ENCODE measurements around the gene KIF7.
A peak's percentile ranks its signal among the peaks of the same experiment; 100 is the strongest.
"Not testable (repeated sequence)": the region's sequence is repeated elsewhere in the genome, so short reads cannot be mapped to it uniquely, and the experiment has no call there.

The KIF7 gene, protein sequence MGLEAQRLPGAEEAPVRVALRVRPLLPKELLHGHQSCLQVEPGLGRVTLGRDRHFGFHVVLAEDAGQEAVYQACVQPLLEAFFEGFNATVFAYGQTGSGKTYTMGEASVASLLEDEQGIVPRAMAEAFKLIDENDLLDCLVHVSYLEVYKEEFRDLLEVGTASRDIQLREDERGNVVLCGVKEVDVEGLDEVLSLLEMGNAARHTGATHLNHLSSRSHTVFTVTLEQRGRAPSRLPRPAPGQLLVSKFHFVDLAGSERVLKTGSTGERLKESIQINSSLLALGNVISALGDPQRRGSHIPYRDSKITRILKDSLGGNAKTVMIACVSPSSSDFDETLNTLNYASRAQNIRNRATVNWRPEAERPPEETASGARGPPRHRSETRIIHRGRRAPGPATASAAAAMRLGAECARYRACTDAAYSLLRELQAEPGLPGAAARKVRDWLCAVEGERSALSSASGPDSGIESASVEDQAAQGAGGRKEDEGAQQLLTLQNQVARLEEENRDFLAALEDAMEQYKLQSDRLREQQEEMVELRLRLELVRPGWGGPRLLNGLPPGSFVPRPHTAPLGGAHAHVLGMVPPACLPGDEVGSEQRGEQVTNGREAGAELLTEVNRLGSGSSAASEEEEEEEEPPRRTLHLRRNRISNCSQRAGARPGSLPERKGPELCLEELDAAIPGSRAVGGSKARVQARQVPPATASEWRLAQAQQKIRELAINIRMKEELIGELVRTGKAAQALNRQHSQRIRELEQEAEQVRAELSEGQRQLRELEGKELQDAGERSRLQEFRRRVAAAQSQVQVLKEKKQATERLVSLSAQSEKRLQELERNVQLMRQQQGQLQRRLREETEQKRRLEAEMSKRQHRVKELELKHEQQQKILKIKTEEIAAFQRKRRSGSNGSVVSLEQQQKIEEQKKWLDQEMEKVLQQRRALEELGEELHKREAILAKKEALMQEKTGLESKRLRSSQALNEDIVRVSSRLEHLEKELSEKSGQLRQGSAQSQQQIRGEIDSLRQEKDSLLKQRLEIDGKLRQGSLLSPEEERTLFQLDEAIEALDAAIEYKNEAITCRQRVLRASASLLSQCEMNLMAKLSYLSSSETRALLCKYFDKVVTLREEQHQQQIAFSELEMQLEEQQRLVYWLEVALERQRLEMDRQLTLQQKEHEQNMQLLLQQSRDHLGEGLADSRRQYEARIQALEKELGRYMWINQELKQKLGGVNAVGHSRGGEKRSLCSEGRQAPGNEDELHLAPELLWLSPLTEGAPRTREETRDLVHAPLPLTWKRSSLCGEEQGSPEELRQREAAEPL (N-terminal part only)

DNA sequence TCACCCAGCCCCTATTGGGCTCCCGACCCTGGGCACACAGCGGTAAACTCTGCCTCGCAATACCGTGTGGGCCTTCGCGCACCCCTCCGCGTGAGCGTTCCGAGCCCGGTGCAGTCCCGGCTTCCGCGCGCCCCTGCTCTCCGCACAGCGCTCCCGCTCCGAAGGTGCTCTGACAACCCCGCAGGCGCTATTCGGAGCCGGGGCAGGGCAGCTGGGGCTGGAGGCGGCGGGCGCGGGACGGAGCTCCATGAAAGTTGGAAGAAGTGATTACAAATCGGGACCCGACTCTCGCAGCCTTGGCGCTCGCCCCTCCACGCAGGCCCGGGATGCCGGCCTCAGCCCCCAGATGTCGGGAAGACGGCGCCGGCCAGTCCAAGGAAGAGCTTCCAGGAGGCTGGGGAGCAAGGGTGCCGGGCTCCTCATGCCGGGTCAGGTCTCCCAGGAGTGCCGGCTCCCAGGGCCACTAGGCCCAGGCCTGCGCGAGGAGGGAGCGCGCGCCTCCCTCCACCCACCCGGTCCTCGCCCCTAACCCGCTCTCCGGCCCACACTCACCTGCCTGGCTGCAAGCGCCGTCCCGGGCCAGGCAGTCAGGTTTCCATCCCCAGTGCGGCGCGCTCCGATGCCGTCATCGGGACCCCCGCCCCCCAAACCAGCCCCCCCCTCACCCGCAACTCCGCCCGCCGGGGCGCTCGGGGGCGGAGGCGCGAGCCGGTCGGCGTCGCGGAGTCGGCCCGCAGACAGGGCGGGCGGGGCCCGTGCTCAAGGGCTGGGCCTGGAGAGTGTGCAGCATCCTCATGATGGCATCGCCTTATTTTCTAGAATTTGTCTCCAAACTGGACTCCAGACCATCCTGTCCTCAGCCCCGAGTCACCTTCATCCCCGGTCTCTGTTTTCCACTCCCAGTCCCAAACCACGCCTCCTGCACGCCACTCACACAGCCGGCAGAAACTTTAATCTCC lies at the start of gene KIF7:
KIF7 (minus strand) TSS at position 621 of the 959 bp plus-strand sequence. CDS start 2,537 bp downstream, outside the sequence.
- DNase-seq (ENCODE audit: extremely low spot score, insufficient read length, low read depth), result no peak
- no peak for FAIRE-seq

DNA sequence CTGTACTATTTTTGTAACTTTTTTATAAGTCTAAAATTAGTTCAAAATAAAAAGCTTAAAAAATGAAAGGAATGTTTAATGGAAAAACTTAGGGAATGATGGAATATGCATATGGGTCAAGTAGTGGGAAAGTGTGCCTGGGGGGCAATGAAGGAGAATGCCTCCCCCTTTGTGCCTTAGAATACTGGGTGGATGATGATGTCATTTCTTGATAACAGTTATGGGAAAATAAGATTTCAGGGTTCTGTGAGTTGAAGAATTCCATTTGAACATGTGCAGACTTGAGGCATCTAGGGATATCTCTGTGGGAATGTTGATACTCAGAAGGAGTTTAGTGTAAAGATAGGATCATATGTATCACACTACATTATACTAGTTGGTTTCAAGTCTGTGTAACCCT lies 49.1 kb upstream of the KIF7 start:
- no peak for FAIRE-seq

DNA sequence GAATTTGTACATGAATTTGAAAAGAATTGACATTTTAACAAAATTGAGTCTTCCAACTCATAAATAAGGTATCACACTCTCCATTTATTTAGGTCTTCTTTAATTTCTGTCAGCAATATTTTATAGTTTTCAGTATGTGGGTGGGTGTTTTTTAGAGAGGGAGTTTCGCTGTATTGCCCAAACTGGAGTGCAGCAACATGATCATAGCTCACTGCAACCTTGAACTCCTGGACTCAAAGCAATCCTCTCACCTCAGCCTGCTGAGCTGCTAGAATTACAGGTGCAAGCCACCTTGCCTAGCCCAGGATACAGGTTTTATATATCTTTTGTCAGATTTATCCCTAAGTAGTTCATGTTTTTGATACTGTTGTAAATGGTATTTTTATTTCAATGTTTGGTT lies 39.9 kb upstream of the KIF7 start:
- DNase-seq (ENCODE audit: extremely low spot score, insufficient read length, low read depth) (no peak), FAIRE-seq (no peak)

More for the DNA sequence above, 49.1 kb upstream of the KIF7 start:
- DNase-seq (ENCODE audit: extremely low spot score, insufficient read length, low read depth), result no peak

DNA sequence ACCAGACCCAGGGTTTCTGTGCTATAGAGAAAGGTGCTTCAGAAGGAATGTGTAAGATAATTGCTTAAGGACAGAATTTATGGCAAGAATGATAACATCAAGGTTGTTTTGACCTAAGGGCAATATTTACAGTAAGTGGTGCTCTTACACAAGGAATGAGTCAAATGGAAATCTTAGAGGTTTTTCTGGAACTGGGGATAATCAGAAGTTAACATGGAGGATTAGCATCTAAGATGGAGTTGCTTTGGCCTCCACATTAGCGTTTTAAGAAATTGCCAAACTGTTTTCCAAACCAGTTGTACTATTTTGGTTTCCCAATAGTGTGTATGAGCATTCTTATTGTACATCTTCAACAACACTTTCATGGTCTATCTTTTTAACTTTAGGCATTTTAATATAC lies 38.4 kb upstream of the KIF7 start:
- FAIRE-seq (no peak), DNase-seq (ENCODE audit: extremely low spot score, insufficient read length, low read depth) (no peak)

- DNase-seq (ENCODE audit: extremely low spot score, insufficient read length, low read depth) (no peak), FAIRE-seq (no peak)
These were observed 37.8 kb upstream of the KIF7 start for GRCh38 chr15:89693091-89693490.

DNA sequence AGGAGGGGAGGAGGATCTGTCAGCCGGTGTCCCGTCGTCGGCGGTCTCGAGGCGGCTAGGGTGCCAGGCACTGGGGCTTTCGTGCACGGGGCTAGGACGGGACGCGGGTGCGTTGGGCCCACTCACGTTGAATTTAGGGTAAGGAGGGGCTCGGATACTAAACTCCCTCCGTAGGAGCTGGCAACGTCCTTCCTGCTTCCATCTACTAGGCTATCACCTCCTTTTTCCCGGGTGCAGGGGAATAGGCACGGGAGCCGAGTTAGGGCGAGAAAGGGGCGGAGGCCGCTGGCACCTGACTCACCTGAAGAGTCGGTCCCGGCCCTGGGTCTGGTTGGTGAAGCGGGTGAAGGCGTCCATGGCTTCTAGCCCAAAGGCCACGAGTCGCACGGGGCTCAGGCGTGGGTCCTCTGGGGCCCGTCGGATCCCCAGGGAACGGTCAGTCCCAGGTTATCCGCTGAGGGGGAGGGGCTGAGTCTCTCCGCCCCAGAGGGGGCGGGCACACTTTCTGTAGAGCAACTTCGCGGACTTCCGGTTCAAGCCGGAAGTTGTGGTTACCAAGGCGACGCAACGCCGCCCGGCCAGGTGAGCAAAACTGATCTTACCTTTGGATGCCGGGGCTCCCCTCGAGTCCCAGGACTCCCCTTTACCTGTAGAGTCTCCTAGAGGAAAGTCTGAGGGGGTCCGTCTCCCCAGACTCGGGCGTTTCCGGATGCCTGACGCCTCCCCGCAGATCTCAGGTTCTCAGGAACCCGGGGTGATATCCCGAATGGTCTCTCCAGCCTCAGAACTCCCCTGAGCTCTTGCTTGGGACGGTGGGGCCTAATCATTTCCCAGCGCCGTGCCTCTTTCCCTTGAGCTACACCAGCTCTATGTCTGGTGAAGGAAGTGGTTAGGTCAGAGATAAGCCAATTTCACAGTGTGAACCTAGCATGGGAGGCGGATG lies 35.3 kb upstream of the KIF7 start, which contains the start of the genes PEX11A and WDR93:
PEX11A (minus strand) TSS at position 479 of the 943 bp plus-strand sequence; CDS start at position 357, 122 bp downstream.
WDR93 (plus strand) TSS at position 536 of the 943 bp plus-strand sequence. CDS start 10,936 bp downstream, outside the sequence.
- FAIRE-seq (peak; percentile 81), DNase-seq (ENCODE audit: extremely low spot score, insufficient read length, low read depth) (peak; percentile 82)

- not testable (repeated sequence) for FAIRE-seq; DNase-seq (ENCODE audit: extremely low spot score, insufficient read length, low read depth)
These were observed 34.6 kb upstream of the KIF7 start for GRCh38 chr15:89689930-89690275.

GRCh38 chr15:89686522-89686921 lies 31.3 kb upstream of the KIF7 start:
- FAIRE-seq, result no peak
- DNase-seq (ENCODE audit: extremely low spot score, insufficient read length, low read depth), result no peak

DNA sequence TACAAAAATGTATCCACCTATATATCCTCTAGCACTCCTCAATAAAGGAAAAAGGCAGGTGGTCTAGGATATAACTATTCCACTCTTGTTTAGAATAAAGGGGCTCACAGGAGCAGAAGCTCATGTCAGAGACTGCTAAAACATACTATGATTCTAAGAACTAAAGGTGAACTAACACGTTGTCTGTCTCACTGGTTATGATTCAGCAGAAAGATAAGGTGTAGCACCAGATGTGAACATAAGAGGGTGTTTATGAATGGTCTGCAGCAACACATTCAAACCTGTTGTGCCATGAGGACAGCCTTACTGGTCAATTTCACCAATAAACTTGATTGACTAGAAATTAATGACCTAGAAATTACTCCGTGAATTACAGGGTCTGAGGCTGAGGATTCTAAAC lies 30.7 kb upstream of the KIF7 start:
- FAIRE-seq (no peak), DNase-seq (ENCODE audit: extremely low spot score, insufficient read length, low read depth) (no peak)

DNA sequence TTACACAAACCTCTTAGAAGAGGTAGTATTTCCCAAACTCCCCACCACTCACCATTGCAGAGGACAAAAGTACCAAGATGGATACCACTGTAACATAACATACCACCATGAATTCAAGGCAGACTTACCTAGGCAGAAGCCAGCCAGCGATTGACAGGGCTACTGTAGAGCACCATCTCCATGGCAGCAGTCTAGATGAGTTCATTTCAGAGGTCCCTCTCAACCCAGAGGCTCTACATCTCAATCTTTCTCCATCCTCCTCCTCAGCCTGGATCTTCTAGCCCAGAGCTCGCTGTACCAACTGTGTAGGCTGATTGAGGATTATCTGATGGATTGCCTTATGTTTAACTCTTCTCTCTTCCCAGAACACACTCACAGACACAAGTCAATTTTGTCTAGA lies 25.9 kb upstream of the KIF7 start:
- DNase-seq (ENCODE audit: extremely low spot score, insufficient read length, low read depth), result no peak
- FAIRE-seq, result no peak

- no peak for FAIRE-seq
- DNase-seq (ENCODE audit: extremely low spot score, insufficient read length, low read depth), result no peak
These were observed 25.1 kb upstream of the KIF7 start for GRCh38 chr15:89680282-89680873.

DNA sequence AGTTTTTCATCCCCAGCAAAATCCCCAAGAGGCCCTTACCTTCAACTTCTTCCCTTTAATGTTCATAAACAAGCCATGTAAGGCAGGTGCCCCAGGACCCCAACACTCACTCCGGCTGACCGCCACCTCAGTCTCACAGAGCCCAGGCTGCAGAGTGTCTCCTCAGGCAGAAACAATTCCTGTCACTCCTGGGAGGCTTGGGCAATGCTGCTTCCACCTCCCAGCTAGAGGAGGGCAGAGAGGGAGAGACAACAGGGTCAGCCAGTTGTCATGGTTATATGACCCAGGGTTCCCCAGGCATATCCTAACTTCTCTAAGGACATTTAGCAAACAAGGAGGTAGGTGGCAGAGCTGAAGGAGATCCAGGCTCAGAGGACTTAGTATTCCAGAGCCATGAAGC lies 23.9 kb upstream of the KIF7 start, which contains the start of gene PLIN1:
PLIN1 (minus strand) TSS at position 156 of the 400 bp plus-strand sequence. CDS start 1,878 bp downstream, outside the sequence.
- FAIRE-seq (no peak), DNase-seq (ENCODE audit: extremely low spot score, insufficient read length, low read depth) (no peak)

GRCh38 chr15:89677381-89677780 lies 22.1 kb upstream of the KIF7 start:
- no peak for DNase-seq (ENCODE audit: extremely low spot score, insufficient read length, low read depth)
- FAIRE-seq, result no peak

DNA sequence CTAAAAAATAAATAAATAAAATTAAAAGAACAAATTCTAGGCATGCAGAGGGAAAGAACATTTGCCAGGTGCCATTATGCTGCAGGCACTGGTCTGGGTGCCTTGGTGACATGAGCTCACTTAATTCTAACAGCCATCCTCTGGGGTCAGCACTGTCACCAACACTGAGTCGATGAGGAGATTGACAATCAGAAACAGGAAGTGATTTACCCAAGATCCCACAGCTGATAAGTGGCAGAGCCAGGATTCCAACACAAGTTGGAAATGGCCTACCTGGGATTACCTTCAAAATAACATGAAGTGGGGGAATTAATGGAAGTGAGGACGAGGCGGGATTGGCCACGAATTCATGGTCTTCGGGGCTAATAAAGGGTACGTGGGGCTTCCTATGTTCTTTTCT lies 20.3 kb upstream of the KIF7 start:
- FAIRE-seq (no peak), DNase-seq (ENCODE audit: extremely low spot score, insufficient read length, low read depth) (no peak)

GRCh38 chr15:89674526-89674925 lies 19.3 kb upstream of the KIF7 start:
- DNase-seq (ENCODE audit: extremely low spot score, insufficient read length, low read depth) (no peak), FAIRE-seq (no peak)

GRCh38 chr15:89673165-89673512 lies 17.9 kb upstream of the KIF7 start:
- FAIRE-seq (no peak), DNase-seq (ENCODE audit: extremely low spot score, insufficient read length, low read depth) (no peak)

Data from GM18507 (cell line).